HL-60 (cell line): ENCODE results near the gene SPHK1.

Experiments
- DNase-seq, 2 experiments: peaks; one replicate each; pipeline ENCODE4 v3.0.0-alpha.2; 2010 to 2020; ENCODE audit warnings: low read depth in 1 of 2, low spot score in 1 of 2
- H3K27ac ChIP-seq: fragments of 250-450 bp; sonication (Bioruptor Pico); replicated peaks from 2 replicates; pipeline ENCODE4 v1.5.1; 2020; ENCODE audit warnings: mild to moderate bottlenecking, moderate library complexity
- H3K27me3 ChIP-seq: fragments of 250-450 bp; sonication (Bioruptor Pico); 2 replicates; pipeline ENCODE4 v1.5.1; 2021; ENCODE audit warnings: mild to moderate bottlenecking, moderate library complexity; ENCODE audit not compliant: insufficient read depth, poor library complexity, severe bottlenecking
- H3K4me3 ChIP-seq: replicated peaks from 2 replicates; pipeline ENCODE4 v1.5.1; 2011; ENCODE audit warnings: mild to moderate bottlenecking, control low read depth, low read length; ENCODE audit not compliant: insufficient read depth
- CTCF ChIP-seq: IDR thresholded peaks from one replicate; pipeline ENCODE4 v1.5.1; 2011; ENCODE audit warnings: low read length, control low read depth, inconsistent platforms; ENCODE audit not compliant: insufficient read depth
- GABPA ChIP-seq: IDR thresholded peaks from 2 replicates; pipeline ENCODE4 v1.6.1; 2012; ENCODE audit warnings: low read depth
- POLR2AphosphoS5 ChIP-seq: IDR thresholded peaks from 2 replicates; pipeline ENCODE4 v1.6.1; 2012; ENCODE audit warnings: low read depth
- REST ChIP-seq: IDR thresholded peaks from 2 replicates; pipeline ENCODE4 v1.6.1; 2012; ENCODE audit warnings: low read depth; ENCODE audit not compliant: insufficient replicate concordance
- SPI1 ChIP-seq: IDR thresholded peaks from 2 replicates; pipeline ENCODE4 v1.6.1; 2012; ENCODE audit warnings: low read depth, mild to moderate bottlenecking, borderline replicate concordance

The SPHK1 gene

GRCh38 chr17:76416899-76417298 lies 32.5 kb downstream of the SPHK1 start:
- H3K27ac ChIP-seq, result no peak overlapping the region
- TF ChIP-seq SPI1 (no peak), REST (no peak)
- DNase-seq, result no peak
- H3K27me3 ChIP-seq, result no peaks in the 10 kb centered on the region
- no peak overlapping the region for H3K4me3 ChIP-seq

- H3K4me3 ChIP-seq, result no peak overlapping the region
- H3K27me3 ChIP-seq, result no peaks in the 10 kb centered on the region
- DNase-seq, result no peak
- no peak for TF ChIP-seq REST
- TF ChIP-seq CTCF, result no peak
- no peak for TF ChIP-seq SPI1
- TF ChIP-seq POLR2AphosphoS5, result no peak
- no peak for TF ChIP-seq GABPA
- H3K27ac ChIP-seq, result no peak overlapping the region
Measured at GRCh38 chr17:76417499-76418143, 33.2 kb downstream of the SPHK1 start.

- no peak for DNase-seq
- no peaks in the 10 kb centered on the region for H3K27me3 ChIP-seq
- TF ChIP-seq CTCF (no peak), POLR2AphosphoS5 (no peak), GABPA (no peak), REST (no peak), SPI1 (no peak)
- no peak overlapping the region for H3K4me3 ChIP-seq
- no peak overlapping the region for H3K27ac ChIP-seq
Measured at GRCh38 chr17:76419576-76420260, 35.3 kb downstream of the SPHK1 start.
